PC-3 (cell line): Measurements from ENCODE around the gene DNA2. TPM values are rescaled to one million over a fixed set of nuclear protein-coding genes. Genes with fewer than 3 reads are reported as not detected.

Source experiments
- ATAC-seq: fragments of 200-7000 bp; cut with Tn5 transposase; 2 replicates; pipeline ENCODE4 v1.9.1; 2020; ENCODE audit warnings: mild to moderate bottlenecking, moderate library complexity
- BruUV-seq: library from RNA; stranded (reverse); fragments of 400-500 nt; replicated peaks from 2 replicates; lab custom pipeline; 2021; lab: Mats Ljungman, UMichigan
- CTCF ChIA-PET: fragments of 300-600 bp; sonication (Branson Sonifier 250); formaldehyde crosslinking; loops from one replicate; lab custom pipeline; 2022; ENCODE audit warnings: antibody characterized with exemption; lab: Charles Lee
- POLR2A ChIA-PET: fragments of 300-600 bp; sonication (Branson Sonifier 250); formaldehyde crosslinking; loops from one replicate; lab custom pipeline; 2022; ENCODE audit warnings: antibody characterized with exemption; ENCODE audit not compliant: unreplicated experiment; lab: Charles Lee
- DNase-seq: peaks from one replicate; pipeline ENCODE4 v3.0.0-alpha.2; 2015
- H2AFZ ChIP-seq: fragments of 300-600 bp; sonication (generic); 2 replicates; pipeline ENCODE4 v1.6.0; 2016; ENCODE audit warnings: antibody characterized with exemption, low read length
- H3F3A ChIP-seq: fragments of 300-600 bp; sonication (generic); one replicate; pipeline ENCODE4 v1.6.0; 2017; ENCODE audit warnings: antibody characterized with exemption, low read length, control low read depth, mild to moderate bottlenecking; ENCODE audit not compliant: unreplicated experiment
- H3K27ac ChIP-seq: fragments of 300-600 bp; sonication (generic); 2 replicates; pipeline ENCODE4 v1.5.1; 2016; ENCODE audit warnings: mild to moderate bottlenecking, low read length
- H3K27me3 ChIP-seq: fragments of 300-600 bp; sonication (generic); 2 replicates; pipeline ENCODE4 v1.6.1; 2016; ENCODE audit warnings: low read length, mixed read lengths
- H3K36me3 ChIP-seq: fragments of 300-600 bp; sonication (generic); 2 replicates; pipeline ENCODE4 v1.6.1; 2016; ENCODE audit warnings: low read depth, mixed run types, low read length, mixed read lengths
- H3K4me1 ChIP-seq: fragments of 300-600 bp; sonication (generic); 2 replicates; pipeline ENCODE4 v1.5.1; 2016; ENCODE audit warnings: low read length; ENCODE audit not compliant: insufficient read depth
- H3K4me2 ChIP-seq: fragments of 300-600 bp; sonication (generic); 2 replicates; pipeline ENCODE4 v1.6.0; 2016; ENCODE audit warnings: low read length
- H3K4me3 ChIP-seq: fragments of 300-600 bp; sonication (generic); 2 replicates; pipeline ENCODE4 v1.5.1; 2016; ENCODE audit warnings: mild to moderate bottlenecking, low read length, mixed read lengths
- H3K79me2 ChIP-seq: fragments of 300-600 bp; sonication (generic); 2 replicates; pipeline ENCODE4 v1.6.1; 2017; ENCODE audit warnings: low read length, mixed read lengths
- H3K9ac ChIP-seq: fragments of 300-600 bp; sonication (generic); 2 replicates; pipeline ENCODE4 v1.6.0; 2016; ENCODE audit warnings: mild to moderate bottlenecking, low read length
- H3K9me2 ChIP-seq: fragments of 300-600 bp; sonication (generic); replicated peaks from 2 replicates; pipeline ENCODE4 v1.6.1; 2016; ENCODE audit warnings: mixed run types, low read length, mixed read lengths
- H3K9me3 ChIP-seq: fragments of 300-600 bp; sonication (generic); 2 replicates; pipeline ENCODE4 v1.6.1; 2016; ENCODE audit warnings: low read length, mixed read lengths
- H4K20me1 ChIP-seq: fragments of 300-600 bp; sonication (generic); 2 replicates; pipeline ENCODE4 v1.6.1; 2016; ENCODE audit warnings: low read length, mixed read lengths
- EZH2 ChIP-seq: fragments of 300-600 bp; sonication (generic); IDR thresholded peaks from one replicate; pipeline ENCODE4 v1.6.1; 2017; ENCODE audit warnings: antibody characterized with exemption, mild to moderate bottlenecking, low read length; ENCODE audit not compliant: unreplicated experiment
- EZH2phosphoT487 ChIP-seq: fragments of 300-600 bp; sonication (generic); IDR thresholded peaks from 2 replicates; pipeline ENCODE4 v1.6.1; 2018; ENCODE audit warnings: mild to moderate bottlenecking, antibody characterized with exemption, low read length, borderline replicate concordance
- intact Hi-C: fragments of 100-400 bp; cut with micrococcal nuclease; formaldehyde crosslinking; loops from 2 replicates; pipeline ENCODE4 v1.9.0; 2023
- total RNA-seq: library from RNA; depleted of rRNA; stranded (reverse); fragments of >200 nt; gene quantifications from 2 replicates; pipeline ENCODE4 v1.2.3, GENCODE V29; 2014
- TF ChIP-seq, protein P1 (sequence below): fragments of 300-600 bp; sonication (generic); conservative IDR thresholded peaks from 2 replicates; pipeline ENCODE4 v1.5.1; 2017; ENCODE audit warnings: antibody characterized with exemption, low read depth, mild to moderate bottlenecking, low read length

DNA2 gene
- total RNA-seq, 1 experiment from 2014 or later, result 38.7 TPM

DNA sequence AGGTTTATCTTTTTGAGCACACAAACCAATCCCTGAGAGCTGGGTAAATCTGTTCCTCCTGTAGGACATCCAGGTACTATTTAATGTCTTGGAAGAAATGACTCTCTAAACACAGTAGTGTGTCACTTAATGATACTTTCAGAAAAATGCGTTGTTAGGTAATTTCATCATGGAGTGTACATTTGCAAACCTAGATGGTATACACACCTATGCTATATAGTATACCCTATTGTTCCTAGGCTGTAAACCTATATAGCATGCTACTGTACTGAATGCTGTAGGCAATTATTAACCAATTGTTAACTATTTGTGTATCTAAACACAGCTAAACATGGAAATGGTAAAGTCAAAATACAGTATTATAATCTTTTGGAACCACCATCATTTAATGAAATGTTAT lies 74.8 kb downstream of the DNA2 start:
- H4K20me1 ChIP-seq, result no peaks in the 10 kb centered on the region
- no peaks in the 10 kb centered on the region for H3K4me1 ChIP-seq
- ChIA-PET POLR2A (interaction anchor here (0.5 kb wide), 1 partner anchor 584 kb away, joined by 3 read pairs; no protein-coding TSS in a partner anchor), CTCF (no interaction called here)
- H3K9ac ChIP-seq, result no peak overlapping the region
- intact Hi-C loops, result no loop called here
- TF ChIP-seq EZH2phosphoT487, result no peak
- TF ChIP-seq EZH2, result no peak
- TF ChIP-seq, protein P1, sequence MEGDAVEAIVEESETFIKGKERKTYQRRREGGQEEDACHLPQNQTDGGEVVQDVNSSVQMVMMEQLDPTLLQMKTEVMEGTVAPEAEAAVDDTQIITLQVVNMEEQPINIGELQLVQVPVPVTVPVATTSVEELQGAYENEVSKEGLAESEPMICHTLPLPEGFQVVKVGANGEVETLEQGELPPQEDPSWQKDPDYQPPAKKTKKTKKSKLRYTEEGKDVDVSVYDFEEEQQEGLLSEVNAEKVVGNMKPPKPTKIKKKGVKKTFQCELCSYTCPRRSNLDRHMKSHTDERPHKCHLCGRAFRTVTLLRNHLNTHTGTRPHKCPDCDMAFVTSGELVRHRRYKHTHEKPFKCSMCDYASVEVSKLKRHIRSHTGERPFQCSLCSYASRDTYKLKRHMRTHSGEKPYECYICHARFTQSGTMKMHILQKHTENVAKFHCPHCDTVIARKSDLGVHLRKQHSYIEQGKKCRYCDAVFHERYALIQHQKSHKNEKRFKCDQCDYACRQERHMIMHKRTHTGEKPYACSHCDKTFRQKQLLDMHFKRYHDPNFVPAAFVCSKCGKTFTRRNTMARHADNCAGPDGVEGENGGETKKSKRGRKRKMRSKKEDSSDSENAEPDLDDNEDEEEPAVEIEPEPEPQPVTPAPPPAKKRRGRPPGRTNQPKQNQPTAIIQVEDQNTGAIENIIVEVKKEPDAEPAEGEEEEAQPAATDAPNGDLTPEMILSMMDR, result no peak
- no peak overlapping the region for H3K4me3 ChIP-seq
- no peak; the same call in 1 of the 2 replicates for ATAC-seq
- H3K9me2 ChIP-seq, result no peaks in the 10 kb centered on the region
- DNase-seq, result no peak
- no peak overlapping the region for H3K4me2 ChIP-seq
- H3K27me3 ChIP-seq, result no peaks in the 10 kb centered on the region
- H3K79me2 ChIP-seq, result 0 out of 2 replicates have a peak, but pooled peaks cover 6% of the 10 kb centered on the region
- H3K27ac ChIP-seq, result no peak overlapping the region
- no peak overlapping the region for H2AFZ ChIP-seq
- no peaks in the 10 kb centered on the region for H3K9me3 ChIP-seq
- H3K36me3 ChIP-seq, result peaks cover 40% of the 10 kb centered on the region
- no peaks in the 10 kb centered on the region for H3F3A ChIP-seq
- BruUV-seq, result no TSS peak

DNA sequence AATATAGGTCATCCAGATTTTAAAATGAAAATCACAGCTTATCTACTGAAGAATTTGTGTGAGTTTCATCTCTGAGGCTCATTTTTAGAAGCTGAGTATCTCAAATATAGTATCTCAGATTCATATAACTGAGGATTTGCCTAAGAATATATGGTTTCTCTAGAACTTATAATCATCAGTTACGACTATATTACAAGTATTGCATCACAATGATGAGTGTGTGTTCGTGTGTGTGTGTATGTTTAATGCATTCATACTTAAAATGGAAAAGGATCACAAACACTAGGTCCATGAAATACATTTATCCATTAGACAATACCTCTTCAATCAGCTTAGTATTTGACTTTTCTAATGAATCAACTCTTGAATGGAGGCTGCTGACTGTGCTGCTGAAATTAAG lies 86.0 kb downstream of the DNA2 start:
- H3K9me2 ChIP-seq, result no peaks in the 10 kb centered on the region
- no peaks in the 10 kb centered on the region for H3K79me2 ChIP-seq
- no peak overlapping the region for H3K9ac ChIP-seq
- ATAC-seq (no peak), DNase-seq (no peak)
- TF ChIP-seq, protein P1, result no peak
- TF ChIP-seq EZH2phosphoT487 (no peak), EZH2 (no peak)
- no peaks in the 10 kb centered on the region for H3F3A ChIP-seq
- H3K4me3 ChIP-seq, result no peak overlapping the region
- BruUV-seq, result no TSS peak
- POLR2A ChIA-PET, result no interaction called here
- no peaks in the 10 kb centered on the region for H3K27me3 ChIP-seq
- no peak overlapping the region for H3K27ac ChIP-seq
- peaks cover 36% of the 10 kb centered on the region for H3K36me3 ChIP-seq
- H2AFZ ChIP-seq, result no peak overlapping the region
- H3K4me1 ChIP-seq, result no peaks in the 10 kb centered on the region
- H3K4me2 ChIP-seq, result no peak overlapping the region
- H4K20me1 ChIP-seq, result no peaks in the 10 kb centered on the region
- H3K9me3 ChIP-seq, result no peaks in the 10 kb centered on the region
- CTCF ChIA-PET, result interaction anchor here (0.6 kb wide), 1 partner anchor 37 kb away, joined by 3 read pairs; no protein-coding TSS in a partner anchor
- intact Hi-C loops, result no loop called here

DNA sequence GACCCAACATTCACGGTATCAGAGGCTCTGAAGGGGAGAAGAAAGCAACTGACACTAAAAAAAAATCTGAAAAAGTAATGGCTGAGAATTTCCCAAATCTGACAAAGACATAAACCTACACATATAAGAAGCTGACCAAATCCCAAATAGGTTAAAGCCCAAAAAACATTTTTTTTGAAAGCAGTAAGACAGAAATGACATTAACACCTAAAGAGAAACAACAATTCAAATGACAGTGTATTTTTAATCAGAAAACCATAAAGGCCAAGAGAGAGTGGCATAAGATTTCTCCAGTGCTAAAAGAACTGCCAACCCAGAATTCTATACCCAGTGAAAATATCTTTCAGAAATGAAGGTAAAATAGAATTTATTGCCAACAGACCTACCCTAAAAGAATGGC lies 100.2 kb downstream of the DNA2 start:
- TF ChIP-seq, protein P1, result no peak
- TF ChIP-seq EZH2phosphoT487, result no peak
- no peak for TF ChIP-seq EZH2
- ChIA-PET POLR2A (no interaction called here), CTCF (no interaction called here)
- Histone ChIP-seq H3K4me3 (no peak overlapping the region), H2AFZ (no peak overlapping the region), H3K4me1 (no peaks in the 10 kb centered on the region), H3K9me2 (no peaks in the 10 kb centered on the region), H3K27ac (no peak overlapping the region), H3K9ac (no peak overlapping the region), H3K4me2 (no peak overlapping the region), H3K9me3 (0 out of 2 replicates have a peak, but pooled peaks cover 4% of the 10 kb centered on the region), H4K20me1 (no peaks in the 10 kb centered on the region), H3F3A (no peaks in the 10 kb centered on the region), H3K79me2 (no peaks in the 10 kb centered on the region), H3K27me3 (no peaks in the 10 kb centered on the region), H3K36me3 (peaks cover 36% of the 10 kb centered on the region)
- no TSS peak for BruUV-seq
- intact Hi-C loops, result no loop called here
- ATAC-seq (no peak), DNase-seq (no peak)
